Activated CD8-positive, alpha-beta T cell treated with anti-CD3 and anti-CD28 coated beads for 36 hours (primary cell): ENCODE measurements around the gene DIRAS1. TPM values are rescaled to one million over a fixed set of nuclear protein-coding genes. Genes with fewer than 3 reads are reported as not detected.

Source experiments
- ATAC-seq: fragments of 200-7000 bp; cut with Tn5 transposase; one replicate; pipeline ENCODE4 v1.10.0; 2021; ENCODE audit warnings: mild to moderate bottlenecking, moderate library complexity
- CTCF ChIA-PET: fragments of 350-600 bp; sonication (Branson Sonifier 250); formaldehyde crosslinking; loops from one replicate; lab custom pipeline; 2021; ENCODE audit warnings: antibody characterized with exemption; lab: Charles Lee
- POLR2A ChIA-PET: fragments of 350-600 bp; sonication (Branson Sonifier 250); formaldehyde crosslinking; loops from one replicate; lab custom pipeline; 2021; ENCODE audit warnings: antibody characterized with exemption; lab: Charles Lee
- DNase-seq: peaks from one replicate; pipeline ENCODE4 v3.0.0-alpha.2; 2020
- H3K27ac Mint-ChIP-seq: one replicate; pipeline ENCODE4 v1.8.0; 2021; ENCODE audit warnings: mild to moderate bottlenecking, mixed read lengths
- H3K27me3 Mint-ChIP-seq: one replicate; pipeline ENCODE4 v1.8.0; 2021; ENCODE audit warnings: mixed read lengths
- H3K36me3 Mint-ChIP-seq: one replicate; pipeline ENCODE4 v1.8.0; 2021; ENCODE audit warnings: low read depth, mixed read lengths
- H3K4me1 Mint-ChIP-seq: one replicate; pipeline ENCODE4 v1.8.0; 2021; ENCODE audit warnings: low read depth, mixed read lengths
- H3K4me3 Mint-ChIP-seq: one replicate; pipeline ENCODE4 v1.8.0; 2021; ENCODE audit warnings: mild to moderate bottlenecking, moderate library complexity, mixed read lengths
- H3K9me3 Mint-ChIP-seq: one replicate; pipeline ENCODE4 v1.8.0; 2021; ENCODE audit warnings: mixed read lengths
- intact Hi-C: fragments of 100-400 bp; cut with micrococcal nuclease; formaldehyde crosslinking; loops from one replicate; pipeline ENCODE4 v1.10.0; 2022
- total RNA-seq, 2 experiments: library from RNA; stranded (reverse); gene quantifications; one replicate each; pipeline ENCODE4 v1.2.3, GENCODE V29; 2021
- TF ChIP-seq, protein P1 (sequence below): fragments of 200-600 bp; IDR thresholded peaks from one replicate; pipeline ENCODE4 v1.8.0; 2022; ENCODE audit warnings: antibody characterized with exemption, mild to moderate bottlenecking

The DIRAS1 gene
- total RNA-seq, 2 experiments from 2014 or later: 0.09 TPM; not detected in 1

DNA sequence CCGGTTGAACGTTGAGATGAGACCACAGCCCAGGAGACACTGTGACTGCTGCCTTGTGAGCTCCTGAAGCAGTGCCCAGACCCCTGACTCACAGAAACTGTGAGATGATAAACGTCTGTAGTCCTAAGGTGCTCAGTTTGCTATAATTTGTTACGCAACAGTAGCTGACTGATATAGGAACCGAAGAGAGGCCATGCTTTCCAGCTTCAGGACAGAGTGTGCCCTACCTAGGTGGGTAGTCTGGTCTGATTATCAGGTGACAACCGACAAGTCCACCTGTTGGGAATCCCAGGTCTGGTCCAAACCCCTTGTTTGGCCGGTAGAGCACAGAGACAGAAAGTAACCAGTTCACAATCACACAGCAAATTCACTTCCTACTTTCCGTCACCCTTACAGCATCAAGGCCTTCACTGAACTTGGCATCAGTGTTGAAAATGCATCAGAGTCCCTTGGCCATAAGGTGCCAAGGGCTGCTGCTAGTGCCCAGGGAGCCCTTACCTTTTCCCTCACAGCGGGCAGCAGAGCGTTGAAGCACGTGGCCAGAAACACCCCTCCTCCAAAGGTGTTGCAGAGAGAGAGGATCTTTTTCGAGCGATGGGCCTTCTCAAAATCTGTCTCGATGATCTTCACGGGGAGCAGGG, 15.5 kb upstream of the DIRAS1 start:
- POLR2A ChIA-PET: interaction anchor here (1.4 kb wide), 1 partner anchor 14 kb away, joined by 3 read pairs; no protein-coding TSS in a partner anchor
- TF ChIP-seq, protein P1, sequence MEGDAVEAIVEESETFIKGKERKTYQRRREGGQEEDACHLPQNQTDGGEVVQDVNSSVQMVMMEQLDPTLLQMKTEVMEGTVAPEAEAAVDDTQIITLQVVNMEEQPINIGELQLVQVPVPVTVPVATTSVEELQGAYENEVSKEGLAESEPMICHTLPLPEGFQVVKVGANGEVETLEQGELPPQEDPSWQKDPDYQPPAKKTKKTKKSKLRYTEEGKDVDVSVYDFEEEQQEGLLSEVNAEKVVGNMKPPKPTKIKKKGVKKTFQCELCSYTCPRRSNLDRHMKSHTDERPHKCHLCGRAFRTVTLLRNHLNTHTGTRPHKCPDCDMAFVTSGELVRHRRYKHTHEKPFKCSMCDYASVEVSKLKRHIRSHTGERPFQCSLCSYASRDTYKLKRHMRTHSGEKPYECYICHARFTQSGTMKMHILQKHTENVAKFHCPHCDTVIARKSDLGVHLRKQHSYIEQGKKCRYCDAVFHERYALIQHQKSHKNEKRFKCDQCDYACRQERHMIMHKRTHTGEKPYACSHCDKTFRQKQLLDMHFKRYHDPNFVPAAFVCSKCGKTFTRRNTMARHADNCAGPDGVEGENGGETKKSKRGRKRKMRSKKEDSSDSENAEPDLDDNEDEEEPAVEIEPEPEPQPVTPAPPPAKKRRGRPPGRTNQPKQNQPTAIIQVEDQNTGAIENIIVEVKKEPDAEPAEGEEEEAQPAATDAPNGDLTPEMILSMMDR: no peak
- intact Hi-C loops: no loop called here
- Mint-ChIP-seq H3K27ac (no peak overlapping the region), H3K9me3 (no peaks in the 10 kb centered on the region), H3K36me3 (peaks cover 35% of the 10 kb centered on the region), H3K27me3 (no peaks in the 10 kb centered on the region), H3K4me3 (peak overlapping the region; percentile 32), H3K4me1 (peaks cover 21% of the 10 kb centered on the region)
- no peak for ATAC-seq
- no peak for DNase-seq
- CTCF ChIA-PET: interaction anchor here (1.4 to 4.4 kb wide), 2 partner anchors 12 to 88 kb away, joined by 5 to 19 read pairs; no protein-coding TSS in a partner anchor

DNA sequence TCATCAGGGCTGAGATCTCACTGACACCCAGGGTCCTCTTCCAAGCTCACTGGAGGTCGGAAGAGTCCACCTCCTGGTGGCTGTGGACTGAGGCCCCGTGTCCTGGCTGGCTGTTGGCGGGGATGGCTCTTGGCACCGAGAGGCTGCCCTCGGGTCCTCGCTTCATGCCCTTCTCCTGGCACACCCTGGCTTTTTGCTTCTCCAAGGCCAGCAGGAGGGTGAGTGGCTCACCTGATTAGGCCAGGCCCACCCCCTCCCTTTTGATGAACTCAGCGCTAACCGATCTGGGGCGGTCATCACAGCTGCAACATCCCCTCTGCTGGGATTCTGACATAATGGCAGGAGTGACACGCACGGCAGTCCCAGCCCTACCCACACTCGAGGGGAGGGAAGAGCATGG, 14.2 kb upstream of the DIRAS1 start:
- Mint-ChIP-seq H3K9me3 (no peaks in the 10 kb centered on the region), H3K4me3 (no peak overlapping the region), H3K36me3 (peaks cover 35% of the 10 kb centered on the region), H3K27ac (no peak overlapping the region), H3K4me1 (peaks cover 20% of the 10 kb centered on the region), H3K27me3 (no peaks in the 10 kb centered on the region)
- ATAC-seq: no peak
- ChIA-PET POLR2A (interaction anchor here (0.6 to 1.4 kb wide), 2 partner anchors 13 kb away, joined by 3 read pairs; no protein-coding TSS in a partner anchor), CTCF (interaction anchor here (0.8 to 1.4 kb wide), 3 partner anchors 13 to 87 kb away, joined by 3 to 5 read pairs (median 4); no protein-coding TSS in a partner anchor)
- intact Hi-C loops: no loop called here
- DNase-seq: no peak
- TF ChIP-seq, protein P1: no peak

DNA sequence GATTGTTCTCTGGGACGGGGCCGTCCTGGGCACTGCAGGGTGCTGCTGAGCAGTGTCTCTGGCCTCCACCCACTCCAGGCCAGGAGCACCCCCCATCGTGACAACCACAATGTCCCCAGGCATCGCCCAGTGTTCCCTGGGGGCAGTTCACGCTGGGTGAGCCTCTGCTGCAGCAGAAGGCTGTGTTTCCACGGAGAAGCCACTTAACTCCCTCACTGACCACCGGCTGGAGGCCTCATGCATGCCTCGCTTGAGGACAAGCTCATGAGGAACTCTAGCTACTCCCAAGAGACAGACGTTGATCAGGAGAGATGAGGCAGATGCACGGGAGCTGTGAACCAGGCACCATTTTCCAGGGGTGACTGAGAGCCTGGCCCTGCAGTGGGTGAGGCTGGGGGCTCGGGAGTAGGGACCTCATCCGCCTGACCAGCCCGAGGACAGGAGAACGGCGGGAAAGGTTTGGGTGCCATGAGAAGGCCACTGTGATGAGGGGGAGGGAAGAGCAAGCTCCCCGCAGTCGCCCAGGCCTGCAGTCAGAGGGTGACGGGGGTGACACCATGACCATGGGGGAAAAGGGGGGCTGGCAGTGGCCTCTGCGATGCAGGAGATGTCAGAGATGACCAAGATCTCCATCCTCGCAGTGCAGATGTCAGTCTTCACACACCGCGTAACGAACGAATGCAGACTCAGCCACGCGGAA, 13.6 kb upstream of the DIRAS1 start:
- ChIA-PET CTCF (interaction anchor here (0.8 to 1.0 kb wide), 2 partner anchors 14 to 87 kb away, joined by 3 to 4 read pairs; no protein-coding TSS in a partner anchor), POLR2A (no interaction called here)
- H3K27me3 Mint-ChIP-seq: no peaks in the 10 kb centered on the region
- H3K36me3 Mint-ChIP-seq: peaks cover 35% of the 10 kb centered on the region
- ATAC-seq: no peak
- H3K27ac Mint-ChIP-seq: no peak overlapping the region
- TF ChIP-seq, protein P1: no peak
- DNase-seq: no peak
- no peaks in the 10 kb centered on the region for H3K9me3 Mint-ChIP-seq
- H3K4me1 Mint-ChIP-seq: peaks cover 16% of the 10 kb centered on the region
- intact Hi-C loops: no loop called here
- no peak overlapping the region for H3K4me3 Mint-ChIP-seq

DNA sequence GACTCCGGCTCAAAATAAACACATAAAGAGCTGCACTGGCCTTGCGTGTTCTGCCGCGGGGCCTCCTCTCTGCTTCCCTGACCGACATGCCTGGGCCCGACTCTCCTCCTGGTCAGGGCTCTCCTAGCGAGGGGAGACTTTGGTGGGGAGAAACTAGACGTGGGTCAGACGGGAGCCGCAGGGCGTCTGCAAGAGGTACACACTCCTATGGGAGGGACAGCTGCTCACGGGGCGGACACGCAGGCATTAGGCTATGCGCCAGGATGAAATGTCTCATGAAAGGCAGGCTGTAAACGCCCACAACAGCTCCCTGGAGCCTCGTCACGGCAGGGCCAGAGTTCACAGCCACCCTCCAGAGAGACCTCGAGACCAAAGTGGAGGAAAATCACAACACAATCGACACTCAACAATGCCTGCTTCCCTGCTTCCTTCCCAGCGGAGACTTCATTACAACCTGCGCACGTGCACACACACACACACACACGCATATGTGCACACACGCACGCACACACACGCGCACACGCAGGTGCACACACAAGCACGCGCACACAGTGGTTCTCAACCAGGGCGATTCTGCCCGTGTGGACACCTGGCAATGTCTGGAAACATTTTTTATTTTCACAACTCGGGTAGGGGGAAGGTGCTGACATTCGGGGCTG, 12.9 kb upstream of the DIRAS1 start:
- no peak overlapping the region for H3K27ac Mint-ChIP-seq
- TF ChIP-seq, protein P1: no peak

More for the DNA sequence above, 12.9 kb upstream of the DIRAS1 start:
- ATAC-seq (no peak), DNase-seq (no peak)
- intact Hi-C loops: no loop called here
- Mint-ChIP-seq H3K27me3 (no peaks in the 10 kb centered on the region), H3K4me3 (no peak overlapping the region), H3K36me3 (peaks cover 32% of the 10 kb centered on the region), H3K4me1 (peaks cover 14% of the 10 kb centered on the region), H3K9me3 (no peaks in the 10 kb centered on the region)
- CTCF ChIA-PET: no interaction called here
- POLR2A ChIA-PET: no interaction called here
